ENCODE measurements around the gene BLVRA.
"Not testable (repeated sequence)": the region's sequence is repeated elsewhere in the genome, so short reads cannot be mapped to it uniquely, and the experiment has no call there.

BLVRA gene

DNA sequence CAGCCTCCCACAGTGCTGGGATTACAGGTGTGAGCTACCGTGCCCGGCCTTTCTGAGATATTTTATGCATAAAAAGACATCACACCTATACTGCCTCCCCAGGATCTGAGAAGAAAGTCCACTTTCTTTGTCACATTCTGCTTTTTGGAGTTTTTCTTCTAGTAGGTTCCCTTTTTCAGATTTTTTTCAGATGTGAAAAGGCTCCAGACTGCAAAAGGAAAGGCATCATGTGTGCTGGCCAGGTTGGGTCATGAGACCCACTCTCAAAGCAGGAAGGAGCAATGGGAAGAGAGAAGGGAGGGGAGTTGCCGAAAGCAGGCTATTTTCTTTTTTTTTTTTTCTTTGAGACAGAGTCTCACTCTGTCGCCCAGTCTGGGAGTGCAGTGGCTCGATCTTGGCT lies 10.8 kb downstream of the BLVRA start:
- DNase-seq (ENCODE audit: low read depth) = no peak

- no peak for DNase-seq (ENCODE audit: low read depth)
Measured at GRCh38 chr7:43769791-43770465, 11.4 kb downstream of the BLVRA start.

DNA sequence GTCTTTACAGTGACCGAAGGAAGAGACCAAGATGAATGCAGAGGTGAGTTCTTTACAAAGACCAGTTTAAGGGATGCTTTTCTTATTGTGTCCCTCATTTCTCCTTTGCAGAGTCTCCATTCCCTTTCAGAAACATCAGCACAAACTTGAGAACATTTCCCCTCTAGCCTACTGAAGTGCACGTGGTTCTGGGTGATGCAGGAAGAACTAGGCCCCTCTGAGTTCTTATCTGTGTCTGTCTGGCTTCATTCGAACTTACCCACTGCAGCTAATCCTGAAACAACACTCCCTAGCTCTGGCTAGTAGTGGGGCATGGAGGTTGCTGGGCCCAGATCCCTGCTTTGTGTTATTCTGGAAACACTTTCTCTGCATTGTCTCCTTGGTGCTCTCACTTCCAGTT lies 12.6 kb downstream of the BLVRA start:
- DNase-seq (ENCODE audit: low read depth) = no peak

DNA sequence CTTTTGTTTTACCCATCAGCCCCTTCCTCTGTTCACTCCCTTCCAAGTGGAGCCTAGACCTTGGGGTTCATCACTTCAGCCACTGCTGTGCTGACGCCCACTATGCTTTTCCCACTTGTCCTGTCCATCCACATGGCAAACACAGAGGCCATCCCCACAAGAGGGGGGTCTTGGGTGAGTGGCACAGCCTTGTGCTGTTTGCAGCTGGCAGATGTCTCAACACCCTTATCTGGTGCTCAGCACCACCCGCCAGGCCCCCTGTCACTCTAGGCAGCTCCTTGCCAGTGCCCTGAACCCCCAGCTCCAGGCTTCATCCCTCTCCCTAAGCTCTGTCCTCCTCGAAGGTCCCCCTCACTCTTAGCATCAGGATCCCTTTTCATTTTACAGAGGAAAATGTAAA lies 13.1 kb downstream of the BLVRA start:
- DNase-seq (ENCODE audit: low read depth) = no peak

- DNase-seq (ENCODE audit: low read depth) = not testable (repeated sequence)
Measured at GRCh38 chr7:43773268-43773667, 14.8 kb downstream of the BLVRA start.

DNA sequence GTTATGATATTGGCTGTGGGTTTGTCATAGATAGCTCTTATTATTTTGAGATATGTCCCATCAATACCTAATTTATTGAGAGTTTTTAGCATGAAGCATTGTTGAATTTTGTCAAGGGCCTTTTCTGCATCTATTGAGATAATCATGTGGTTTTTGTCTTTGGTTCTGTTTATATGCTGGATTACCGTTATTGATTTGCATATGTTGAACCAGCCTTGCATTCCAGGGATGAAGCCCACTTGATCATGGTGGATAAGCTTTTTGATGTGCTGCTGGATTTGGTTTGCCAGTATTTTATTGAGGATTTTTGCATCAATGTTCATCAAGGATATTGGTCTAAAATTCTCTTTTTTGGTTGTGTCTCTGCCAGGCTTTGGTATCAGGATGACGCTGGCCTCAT lies 16.8 kb downstream of the BLVRA start:
- DNase-seq (ENCODE audit: low read depth) = not testable (repeated sequence)

GRCh38 chr7:43778293-43779044 lies 20.0 kb downstream of the BLVRA start:
- not testable (repeated sequence) for DNase-seq (ENCODE audit: low read depth)

GRCh38 chr7:43779045-43779812 lies 20.7 kb downstream of the BLVRA start:
- no peak for DNase-seq (ENCODE audit: low read depth)

DNA sequence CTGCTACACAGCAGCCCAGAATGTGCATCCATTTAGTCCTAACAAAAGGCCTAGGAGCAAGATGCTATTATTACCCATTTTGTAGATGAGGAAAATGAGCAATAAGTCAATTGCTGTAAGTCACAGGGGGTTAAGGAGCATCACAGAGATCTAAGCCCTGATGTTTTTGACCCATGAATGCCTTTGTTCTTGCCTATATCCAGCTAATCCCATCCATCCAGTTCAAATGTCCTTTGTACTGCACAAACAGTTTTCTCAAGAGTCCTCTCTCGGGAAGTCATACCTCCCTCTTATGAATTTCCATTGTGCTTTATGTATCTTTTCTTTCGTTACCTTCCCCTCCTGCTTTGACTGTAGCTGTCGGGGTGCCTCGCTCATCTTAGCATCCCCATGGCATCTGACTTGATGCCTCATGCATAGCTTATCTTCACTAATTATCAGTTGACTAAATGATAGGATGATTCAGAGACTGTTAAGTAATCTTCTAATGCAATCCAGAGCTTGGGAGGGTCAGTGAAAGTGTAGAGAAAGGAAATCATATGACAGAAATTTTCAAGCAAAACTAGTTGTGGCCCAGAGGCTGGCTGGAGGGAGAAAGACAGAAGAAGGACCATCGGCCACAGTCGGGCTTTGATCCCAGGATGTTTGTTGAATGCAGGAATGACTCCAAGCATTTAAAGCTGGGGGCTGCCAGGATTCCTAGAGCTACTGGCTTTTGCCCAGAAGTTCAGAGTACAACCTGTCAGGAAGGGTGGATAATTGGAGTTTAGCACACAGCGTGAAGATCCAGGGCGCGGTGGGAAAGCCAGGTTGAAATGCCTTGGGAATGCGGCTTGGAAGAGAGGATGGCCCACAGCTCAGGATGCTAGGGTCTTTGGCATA lies 23.5 kb downstream of the BLVRA start:
- DNase-seq (ENCODE audit: low read depth) = no peak

GRCh38 chr7:43782768-43783555 lies 24.5 kb downstream of the BLVRA start:
- no peak for DNase-seq (ENCODE audit: low read depth)

DNA sequence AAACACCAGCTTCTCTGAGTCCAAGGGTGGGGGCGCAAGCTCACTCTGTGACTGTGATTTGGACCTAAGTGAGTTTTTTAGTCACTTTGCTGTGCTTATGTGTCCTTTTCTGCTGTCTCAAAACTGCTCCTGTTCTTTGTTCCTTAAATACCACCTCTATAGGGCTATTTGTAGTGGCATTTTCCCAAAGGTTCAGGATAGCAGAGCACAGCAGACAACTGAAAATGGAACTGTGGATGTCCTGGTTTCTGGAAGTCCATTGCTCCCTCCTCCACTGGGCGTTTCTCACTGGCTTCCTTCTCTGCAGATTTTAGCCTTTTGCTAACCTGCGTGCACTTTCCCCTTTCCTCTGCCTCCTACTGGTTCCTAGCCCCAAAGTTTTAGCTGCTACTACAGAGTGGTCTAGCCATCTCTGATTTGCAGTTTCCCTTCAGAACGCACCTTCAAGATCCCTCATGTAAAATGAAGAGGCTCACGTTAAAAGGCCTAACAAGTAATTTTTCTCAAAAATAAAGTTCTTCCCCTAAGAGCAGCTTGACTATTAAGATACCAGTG lies 25.6 kb downstream of the BLVRA start:
- no peak for DNase-seq (ENCODE audit: low read depth)

DNA sequence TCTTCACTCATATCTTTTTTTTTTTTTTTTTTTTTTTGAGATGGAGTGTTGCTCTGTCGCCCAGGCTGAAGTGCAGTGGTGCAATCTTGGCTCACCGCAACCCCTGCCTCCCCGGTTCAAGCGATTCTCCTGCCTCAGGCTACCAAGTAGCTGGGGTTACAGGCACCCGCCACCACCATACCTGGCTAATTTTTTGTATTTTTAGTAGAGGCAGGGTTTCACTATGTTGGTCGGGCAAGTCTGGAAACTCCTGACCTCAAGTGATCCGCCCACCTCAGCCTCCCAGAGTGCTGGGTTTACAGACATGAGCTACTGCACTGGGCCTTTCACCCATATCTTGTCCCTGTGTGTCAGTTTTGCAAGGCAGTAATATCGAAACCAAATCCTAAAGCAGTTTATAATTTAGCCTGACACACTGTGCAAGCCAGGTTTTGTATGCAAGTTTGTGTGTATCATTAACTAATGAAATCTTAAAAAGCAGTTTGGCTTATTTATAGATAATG lies 26.2 kb downstream of the BLVRA start:
- not testable (repeated sequence) for DNase-seq (ENCODE audit: low read depth)

DNA sequence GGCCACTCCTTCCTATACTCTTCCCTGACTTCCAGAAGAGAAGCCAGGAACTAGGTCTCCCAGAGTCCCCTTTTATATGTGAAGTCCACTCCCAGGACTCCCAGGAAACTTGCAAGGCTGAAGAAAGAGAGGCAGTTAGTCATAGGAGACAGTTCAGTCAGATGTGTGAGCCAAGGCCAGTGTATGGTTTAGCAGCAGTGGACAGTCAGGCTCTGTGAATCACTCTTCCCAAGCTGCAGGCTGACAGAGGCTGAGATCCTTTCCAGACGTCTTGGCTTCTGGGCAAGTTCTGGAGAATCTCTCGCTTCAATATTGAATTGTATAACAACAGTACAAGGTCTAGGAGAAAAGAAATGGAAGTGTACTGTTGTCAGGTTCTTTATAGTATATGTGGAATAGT lies 26.9 kb downstream of the BLVRA start:
- DNase-seq (ENCODE audit: low read depth) = no peak

DNA sequence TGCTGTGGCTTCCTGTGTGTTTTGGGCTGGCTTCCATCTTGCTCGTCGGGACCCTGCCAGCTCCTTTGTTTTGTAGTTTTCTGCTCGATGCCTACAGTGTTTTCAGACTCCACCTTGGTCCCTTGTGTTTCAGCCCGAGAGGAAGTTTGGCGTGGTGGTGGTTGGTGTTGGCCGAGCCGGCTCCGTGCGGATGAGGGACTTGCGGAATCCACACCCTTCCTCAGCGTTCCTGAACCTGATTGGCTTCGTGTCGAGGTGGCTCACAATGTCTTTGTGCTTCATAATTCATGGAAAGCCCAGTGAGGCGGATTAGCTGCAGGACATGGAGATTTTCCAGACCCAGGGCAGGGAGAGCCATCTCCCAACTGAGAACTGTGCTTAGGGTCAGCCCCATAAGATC lies 29.3 kb downstream of the BLVRA start:
- DNase-seq (ENCODE audit: low read depth) = no peak

DNA sequence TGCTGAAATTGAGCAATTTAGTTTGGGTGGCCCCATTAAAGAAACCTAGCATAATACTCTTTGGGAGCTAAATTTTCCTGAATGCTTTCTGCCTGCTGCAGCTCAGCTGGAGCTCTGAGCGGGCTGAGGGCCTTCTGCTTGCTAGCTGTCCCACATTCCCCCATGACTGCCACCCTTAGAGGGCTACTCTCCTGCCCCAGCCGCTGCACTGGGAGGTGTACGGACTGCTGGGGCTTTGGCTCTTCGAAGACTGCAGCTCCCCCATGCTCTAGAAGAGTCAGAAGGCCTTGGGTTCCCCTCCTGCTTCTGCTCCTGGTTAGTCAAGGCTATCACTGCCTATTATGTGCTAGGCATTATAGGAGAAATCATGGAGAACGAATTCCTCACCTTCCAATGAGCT lies 31.5 kb downstream of the BLVRA start:
- no peak for DNase-seq (ENCODE audit: low read depth)

DNA sequence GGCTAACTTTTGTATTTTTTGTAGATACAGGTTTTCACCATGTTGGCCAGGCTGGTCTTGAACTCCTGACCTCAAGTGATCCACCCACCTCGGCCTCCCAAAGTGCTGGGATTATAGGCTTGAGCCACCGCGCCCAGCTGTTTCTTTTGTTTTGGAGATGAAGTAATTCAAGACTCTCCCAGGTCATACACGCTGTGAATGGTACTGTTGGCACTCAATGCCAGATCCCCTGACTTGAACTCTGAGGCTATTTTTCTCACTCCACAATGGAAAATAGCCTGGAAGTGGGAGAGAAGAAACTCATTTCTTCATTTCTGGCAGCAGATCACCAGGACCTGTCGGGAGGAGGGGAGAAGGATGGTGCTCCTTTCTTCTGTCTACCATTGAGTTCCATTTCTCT lies 32.4 kb downstream of the BLVRA start:
- no peak for DNase-seq (ENCODE audit: low read depth)

GRCh38 chr7:43791665-43792064 lies 33.2 kb downstream of the BLVRA start:
- DNase-seq (ENCODE audit: low read depth) = no peak

GRCh38 chr7:43792471-43793150 lies 34.1 kb downstream of the BLVRA start:
- DNase-seq (ENCODE audit: low read depth) = no peak

DNA sequence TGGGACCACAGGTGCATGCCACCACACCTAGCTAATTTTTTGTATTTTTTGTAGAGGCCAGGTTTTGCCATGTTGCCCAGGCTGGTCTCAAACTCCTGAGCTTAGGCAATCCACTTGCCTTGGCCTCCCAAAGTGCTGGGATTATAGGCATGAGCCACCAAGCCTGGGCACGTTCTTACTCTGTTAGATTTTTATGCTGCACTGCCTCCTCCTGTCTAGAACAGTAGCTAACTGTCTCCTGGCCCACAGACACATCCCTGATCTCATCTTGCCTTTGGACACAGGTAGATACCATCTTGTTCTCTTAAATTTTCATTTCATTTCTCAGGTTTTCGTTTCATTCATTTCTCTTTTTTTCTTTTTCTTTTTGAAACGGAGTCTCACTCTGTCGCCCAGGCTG lies 41.1 kb downstream of the BLVRA start:
- no peak for DNase-seq (ENCODE audit: low read depth)

- no peak for DNase-seq (ENCODE audit: low read depth)
Measured at GRCh38 chr7:43803865-43804264, 45.4 kb downstream of the BLVRA start.
